ENCODE measurements around the gene SERPINB13. TPM values are rescaled to one million over a fixed set of nuclear protein-coding genes. Genes with fewer than 3 reads are reported as not detected.

SERPINB13 gene
- total and polyA plus RNA-seq, 2 donors (not counting 1 experiment from before 2014, with no cell fraction given), result not detected

GRCh38 chr18:63542069-63542468 is 45.1 kb upstream of the SERPINB13 start, which contains the start of gene SERPINB12:
Gene SERPINB12, plus strand, starts transcription at chr18:63542369. Its CDS starts 13,791 bp downstream, at chr18:63556160.
- Histone ChIP-seq H3K4me2 (replicated peaks; ENCODE audit: low read depth, low read length, poor library complexity, severe bottlenecking) (no peak within 1 kb of the TSS), H3K4me1 (ENCODE audit: control insufficient read depth in 2 of 2, insufficient read depth in 2 of 2, low read length in 2 of 2) (no peaks in the 10 kb centered on the region), H4K20me1 (ENCODE audit: control insufficient read depth, insufficient read depth, low read length, poor library complexity, severe bottlenecking) (no peaks in the 10 kb centered on the region), H3K27me3 (replicated peaks in 1 of 4; ENCODE audit: control extremely low read depth in 1 of 4, control insufficient read depth in 3 of 4, insufficient read depth in 4 of 4, low read length in 3 of 4) (peaks cover 0 to 3% (median 0%) of the 10 kb centered on the region in 4 experiments), H3K79me2 (ENCODE audit: control insufficient read depth, insufficient read depth, low read length) (no peaks in the 10 kb centered on the region), H3K9me3 (ENCODE audit: control extremely low read depth in 1 of 3, control insufficient read depth in 2 of 3, insufficient read depth in 1 of 3, low read length in 2 of 3) (no peaks in the 10 kb centered on the region), H2AFZ (ENCODE audit: insufficient read depth, low read depth, low read length, poor library complexity, severe bottlenecking) (no peak within 1 kb of the TSS), H3K4me3 (ENCODE audit: control extremely low read depth in 1 of 5, extremely low read depth in 1 of 5, insufficient read depth in 1 of 5, low read depth in 2 of 5, low read length in 4 of 5) (no peak within 1 kb of the TSS), H3K9ac (ENCODE audit: low read length) (no peak within 1 kb of the TSS), H3K36me3 (replicated peaks in 1 of 2; ENCODE audit: control extremely low read depth in 1 of 2, control insufficient read depth in 1 of 2, extremely low read depth in 1 of 2, insufficient read depth in 2 of 2, low read length in 1 of 2) (no peaks in the 10 kb centered on the region), H3K27ac (ENCODE audit: low read length in 2 of 2) (no peak within 1 kb of the TSS)
- ChIA-PET POLR2A (no interaction called here), CTCF (no interaction called here)
- intact Hi-C loops (cut with micrococcal nuclease), result no loop called here
- Mint-ChIP-seq H3K4me1 (no peaks in the 10 kb centered on the region), H3K27ac (no peak within 1 kb of the TSS), H3K27me3 (peaks cover 26% of the 10 kb centered on the region), H3K4me3 (no peak within 1 kb of the TSS), H3K9me3 (ENCODE audit: insufficient read depth) (no peaks in the 10 kb centered on the region)
- WGBS (ENCODE audit: insufficient coverage), result no CpG with 5 or more reads among the region's 1 CpG
- TF ChIP-seq, protein P1, sequence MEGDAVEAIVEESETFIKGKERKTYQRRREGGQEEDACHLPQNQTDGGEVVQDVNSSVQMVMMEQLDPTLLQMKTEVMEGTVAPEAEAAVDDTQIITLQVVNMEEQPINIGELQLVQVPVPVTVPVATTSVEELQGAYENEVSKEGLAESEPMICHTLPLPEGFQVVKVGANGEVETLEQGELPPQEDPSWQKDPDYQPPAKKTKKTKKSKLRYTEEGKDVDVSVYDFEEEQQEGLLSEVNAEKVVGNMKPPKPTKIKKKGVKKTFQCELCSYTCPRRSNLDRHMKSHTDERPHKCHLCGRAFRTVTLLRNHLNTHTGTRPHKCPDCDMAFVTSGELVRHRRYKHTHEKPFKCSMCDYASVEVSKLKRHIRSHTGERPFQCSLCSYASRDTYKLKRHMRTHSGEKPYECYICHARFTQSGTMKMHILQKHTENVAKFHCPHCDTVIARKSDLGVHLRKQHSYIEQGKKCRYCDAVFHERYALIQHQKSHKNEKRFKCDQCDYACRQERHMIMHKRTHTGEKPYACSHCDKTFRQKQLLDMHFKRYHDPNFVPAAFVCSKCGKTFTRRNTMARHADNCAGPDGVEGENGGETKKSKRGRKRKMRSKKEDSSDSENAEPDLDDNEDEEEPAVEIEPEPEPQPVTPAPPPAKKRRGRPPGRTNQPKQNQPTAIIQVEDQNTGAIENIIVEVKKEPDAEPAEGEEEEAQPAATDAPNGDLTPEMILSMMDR (IDR thresholded peaks at IDR 0.05), result no peak
- TF ChIP-seq EZH2 (IDR thresholded peaks at IDR 0.05; ENCODE audit: borderline replicate concordance, insufficient read depth, low read depth, low read length, poor library complexity, severe bottlenecking), result no peak
- DNase-seq (no peak), ATAC-seq (ENCODE audit: low read depth) (no peak)

GRCh38 chr18:63544017-63544416 is 43.1 kb upstream of the SERPINB13 start:
- H3K4me1 ChIP-seq (ENCODE audit: control insufficient read depth in 2 of 2, insufficient read depth in 2 of 2, low read length in 2 of 2), result no peaks in the 10 kb centered on the region
- CTCF ChIA-PET, result interaction anchor here (1.1 kb wide), 1 partner anchor 26 kb away, joined by 3 read pairs; no protein-coding TSS in a partner anchor
- intact Hi-C loops (cut with micrococcal nuclease), result no loop called here

More at GRCh38 chr18:63544017-63544416, 43.1 kb upstream of the SERPINB13 start:
- Histone ChIP-seq H4K20me1 (ENCODE audit: control insufficient read depth, insufficient read depth, low read length, poor library complexity, severe bottlenecking) (no peaks in the 10 kb centered on the region), H3K27me3 (replicated peaks in 1 of 4; ENCODE audit: control extremely low read depth in 1 of 4, control insufficient read depth in 3 of 4, insufficient read depth in 4 of 4, low read length in 3 of 4) (peaks cover 0 to 3% (median 0%) of the 10 kb centered on the region in 4 experiments), H3K36me3 (replicated peaks in 1 of 2; ENCODE audit: control extremely low read depth in 1 of 2, control insufficient read depth in 1 of 2, extremely low read depth in 1 of 2, insufficient read depth in 2 of 2, low read length in 1 of 2) (no peaks in the 10 kb centered on the region), H3K27ac (ENCODE audit: low read length in 2 of 2) (no peak overlapping the region), H3K79me2 (ENCODE audit: control insufficient read depth, insufficient read depth, low read length) (no peaks in the 10 kb centered on the region), H3K4me3 (ENCODE audit: control extremely low read depth in 1 of 5, extremely low read depth in 1 of 5, insufficient read depth in 1 of 5, low read depth in 2 of 5, low read length in 4 of 5) (no peak overlapping the region), H3K4me2 (replicated peaks; ENCODE audit: low read depth, low read length, poor library complexity, severe bottlenecking) (no peak overlapping the region), H2AFZ (ENCODE audit: insufficient read depth, low read depth, low read length, poor library complexity, severe bottlenecking) (no peak overlapping the region), H3K9me3 (ENCODE audit: control extremely low read depth in 1 of 3, control insufficient read depth in 2 of 3, insufficient read depth in 1 of 3, low read length in 2 of 3) (no peaks in the 10 kb centered on the region), H3K9ac (ENCODE audit: low read length) (no peak overlapping the region)
- no peaks in the 10 kb centered on the region for H3K4me1 Mint-ChIP-seq
- H3K9me3 Mint-ChIP-seq (ENCODE audit: insufficient read depth), result no peaks in the 10 kb centered on the region
- ATAC-seq (ENCODE audit: low read depth) (no peak), DNase-seq (no peak)
- H3K27ac Mint-ChIP-seq, result no peak overlapping the region
- H3K4me3 Mint-ChIP-seq, result no peak overlapping the region
- TF ChIP-seq, protein P1 (IDR thresholded peaks at IDR 0.05), result no peak
- TF ChIP-seq EZH2 (IDR thresholded peaks at IDR 0.05; ENCODE audit: borderline replicate concordance, insufficient read depth, low read depth, low read length, poor library complexity, severe bottlenecking), result no peak
- H3K27me3 Mint-ChIP-seq, result peaks cover 26% of the 10 kb centered on the region
- no CpG with 5 or more reads among the region's 2 CpGs for WGBS (ENCODE audit: insufficient coverage)
- POLR2A ChIA-PET, result no interaction called here
